Trophoblast cell (in vitro differentiated cells and primary cell): ENCODE results near the gene OCLN.
"Not testable (repeated sequence)": the region's sequence is repeated elsewhere in the genome, so short reads cannot be mapped to it uniquely, and the experiment has no call there.

Source experiments
- DNase-seq, 2 donors: peaks; one replicate each; pipeline ENCODE4 v3.0.0-alpha.2; 2016
- H2AFZ ChIP-seq: 2 replicates; pipeline ENCODE4 v1.6.1; 2013; ENCODE audit warnings: low read length, moderate library complexity, mild to moderate bottlenecking; ENCODE audit not compliant: insufficient read depth, poor library complexity
- H2AK5ac ChIP-seq: 2 replicates; pipeline ENCODE4 v1.6.1; 2013; ENCODE audit warnings: mild to moderate bottlenecking, low read length
- H2BK120ac ChIP-seq: 2 replicates; pipeline ENCODE4 v1.6.1; 2013; ENCODE audit warnings: low read length, mild to moderate bottlenecking, moderate library complexity; ENCODE audit not compliant: insufficient read depth, poor library complexity
- H2BK12ac ChIP-seq: 2 replicates; pipeline ENCODE4 v1.6.1; 2013; ENCODE audit warnings: mild to moderate bottlenecking, low read length, moderate library complexity
- H2BK5ac ChIP-seq: 2 replicates; pipeline ENCODE4 v1.6.1; 2013; ENCODE audit warnings: low read length, low read depth, moderate library complexity, mild to moderate bottlenecking; ENCODE audit not compliant: poor library complexity
- H3K14ac ChIP-seq: 2 replicates; pipeline ENCODE4 v1.6.1; 2013; ENCODE audit warnings: mild to moderate bottlenecking, low read length
- H3K18ac ChIP-seq: 2 replicates; pipeline ENCODE4 v1.6.1; 2013; ENCODE audit warnings: mild to moderate bottlenecking, low read length
- H3K23ac ChIP-seq: 2 replicates; pipeline ENCODE4 v1.6.1; 2013; ENCODE audit warnings: low read length
- H3K27ac ChIP-seq: 2 replicates; pipeline ENCODE4 v1.5.1; 2013; ENCODE audit warnings: low read depth, mild to moderate bottlenecking, inconsistent platforms, low read length, moderate library complexity
- H3K27me3 ChIP-seq: 2 replicates; pipeline ENCODE4 v1.6.1; 2013; ENCODE audit warnings: inconsistent platforms, mild to moderate bottlenecking, low read length, moderate library complexity; ENCODE audit not compliant: insufficient read depth
- H3K36me3 ChIP-seq, 2 experiments: 1 replicate in 1 of 2; 2 replicates in 1 of 2; pipeline ENCODE4 v1.6.1; 2013; ENCODE audit warnings: low read length in 2 of 2, mild to moderate bottlenecking in 2 of 2, moderate library complexity in 1 of 2; ENCODE audit not compliant: insufficient read depth in 2 of 2, control insufficient read depth in 1 of 2
- H3K4ac ChIP-seq: 2 replicates; pipeline ENCODE4 v1.6.1; 2013; ENCODE audit warnings: low read depth, mild to moderate bottlenecking, low read length, moderate library complexity
- H3K4me1 ChIP-seq, 2 experiments: 1 replicate in 1 of 2; 2 replicates in 1 of 2; pipeline ENCODE4 v1.6.1; 2013; ENCODE audit warnings: low read length in 2 of 2, mild to moderate bottlenecking in 2 of 2, moderate library complexity in 1 of 2; ENCODE audit not compliant: insufficient read depth in 2 of 2, control insufficient read depth in 1 of 2
- H3K4me2 ChIP-seq: 2 replicates; pipeline ENCODE4 v1.6.1; 2013; ENCODE audit warnings: inconsistent platforms, mild to moderate bottlenecking, low read length, moderate library complexity
- H3K4me3 ChIP-seq: 2 replicates; pipeline ENCODE4 v1.5.1; 2013; ENCODE audit warnings: mild to moderate bottlenecking, low read depth, low read length, inconsistent platforms
- H3K79me1 ChIP-seq: one replicate; pipeline ENCODE4 v1.6.1; 2013; ENCODE audit warnings: low read length
- H3K79me2 ChIP-seq: 2 replicates; pipeline ENCODE4 v1.6.1; 2013; ENCODE audit warnings: low read length, mild to moderate bottlenecking; ENCODE audit not compliant: control insufficient read depth, insufficient read depth, poor library complexity
- H3K9ac ChIP-seq: 2 replicates; pipeline ENCODE4 v1.6.1; 2013; ENCODE audit warnings: mild to moderate bottlenecking, low read length
- H3K9me3 ChIP-seq: 2 replicates; pipeline ENCODE4 v1.6.1; 2013; ENCODE audit warnings: low read depth, mild to moderate bottlenecking, control low read depth, inconsistent platforms, low read length; ENCODE audit not compliant: insufficient read depth
- H4K12ac ChIP-seq: 2 replicates; pipeline ENCODE4 v1.6.1; 2013; ENCODE audit warnings: low read depth, mild to moderate bottlenecking, low read length, moderate library complexity
- H4K8ac ChIP-seq: 2 replicates; pipeline ENCODE4 v1.6.1; 2013; ENCODE audit warnings: low read depth, mild to moderate bottlenecking, low read length, moderate library complexity
- H4K91ac ChIP-seq: one replicate; pipeline ENCODE4 v1.6.1; 2013; ENCODE audit warnings: low read depth, mild to moderate bottlenecking, low read length, moderate library complexity
- WGBS: extraction: QIAGEN DNeasy Blood & Tissue Kit; methylation state at CpG from one replicate; pipeline ENCODE4 v1.1.7; 2013; ENCODE audit warnings: missing lambda C conversion rate; ENCODE audit not compliant: insufficient read length, insufficient coverage; ENCODE audit errors: extremely low coverage; 5-methylcytosine and 5-hydroxymethylcytosine counted together

Gene OCLN

DNA sequence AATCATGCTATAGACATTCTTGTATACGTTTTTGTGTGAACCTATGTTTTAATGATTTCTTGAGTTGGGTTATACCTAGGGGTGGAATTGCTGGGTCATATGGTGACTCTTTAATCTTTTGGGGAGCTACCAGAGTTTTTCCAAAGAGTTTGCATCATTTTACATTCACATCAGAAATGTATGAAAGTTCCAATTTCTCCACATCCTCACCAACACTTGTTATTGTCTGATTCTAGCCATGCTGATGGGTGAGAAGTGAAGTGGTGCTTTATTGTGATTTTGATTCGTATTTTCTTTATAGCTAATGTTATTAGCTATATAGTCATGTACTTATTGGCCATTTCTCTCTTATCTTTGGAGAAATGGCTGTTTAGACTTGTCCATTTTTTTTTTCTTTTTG is 18.1 kb downstream of the OCLN start:
- no peak overlapping the region for H2AK5ac ChIP-seq
- no peak overlapping the region for H2BK12ac ChIP-seq
- H3K79me1 ChIP-seq = no peaks in the 10 kb centered on the region
- H3K9ac ChIP-seq = no peak overlapping the region
- H2BK5ac ChIP-seq = no peak overlapping the region
- H3K27me3 ChIP-seq = no peaks in the 10 kb centered on the region
- no peak overlapping the region for H4K12ac ChIP-seq
- H3K4ac ChIP-seq = no peak overlapping the region
- no peak overlapping the region for H4K8ac ChIP-seq
- no peak overlapping the region for H3K23ac ChIP-seq
- peaks cover 0 to 4% of the 10 kb centered on the region in 2 experiments for H3K36me3 ChIP-seq
- no peak overlapping the region for H3K27ac ChIP-seq
- H2AFZ ChIP-seq = no peak overlapping the region
- no peak overlapping the region for H3K4me3 ChIP-seq
- no peak overlapping the region for H3K14ac ChIP-seq
- H4K91ac ChIP-seq = no peak overlapping the region
- no peak overlapping the region for H3K18ac ChIP-seq
- H3K9me3 ChIP-seq = peaks cover 2% of the 10 kb centered on the region
- DNase-seq = no peak
- WGBS = no CpG with 5 or more reads among the region's 2 CpGs
- peaks cover 0 to 3% of the 10 kb centered on the region in 2 experiments for H3K4me1 ChIP-seq
- H2BK120ac ChIP-seq = no peak overlapping the region
- H3K4me2 ChIP-seq = no peak overlapping the region
- no peaks in the 10 kb centered on the region for H3K79me2 ChIP-seq

DNA sequence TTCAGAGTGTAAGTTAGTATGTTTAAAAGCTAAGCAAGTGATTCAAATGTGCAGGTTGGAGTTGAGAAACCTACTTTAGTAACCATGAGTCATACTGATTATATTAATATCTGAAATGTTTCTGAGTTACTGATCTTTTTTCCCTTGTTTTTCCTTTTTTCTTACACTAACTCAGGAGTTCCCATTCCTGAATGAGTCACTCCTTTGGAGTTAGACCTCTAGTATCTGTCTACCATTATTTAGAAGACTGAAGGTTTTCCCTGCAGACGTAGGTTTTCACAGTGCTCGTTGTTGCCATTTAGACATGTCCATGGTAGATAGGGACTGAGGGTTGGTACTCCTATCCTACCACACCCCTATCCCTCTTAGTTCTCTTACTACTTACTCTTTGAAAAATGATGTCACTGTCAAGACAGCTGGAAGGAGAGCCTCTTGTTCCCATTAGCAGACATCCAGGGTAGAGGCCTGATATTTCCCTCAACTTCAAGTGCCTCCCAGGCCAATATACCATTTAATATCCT is 20.2 kb downstream of the OCLN start:
- Histone ChIP-seq H3K4me3 (no peak overlapping the region), H3K79me1 (no peaks in the 10 kb centered on the region), H3K23ac (no peak overlapping the region), H2BK120ac (no peak overlapping the region), H2BK12ac (no peak overlapping the region), H3K4me1 (peaks cover 0 to 3% of the 10 kb centered on the region in 2 experiments), H3K14ac (no peak overlapping the region), H3K4ac (no peak overlapping the region), H4K12ac (no peak overlapping the region), H3K4me2 (no peak overlapping the region), H3K27ac (no peak overlapping the region), H3K27me3 (no peaks in the 10 kb centered on the region), H3K79me2 (no peaks in the 10 kb centered on the region), H2BK5ac (no peak overlapping the region), H3K9me3 (peaks cover 2% of the 10 kb centered on the region), H2AK5ac (no peak overlapping the region), H4K8ac (no peak overlapping the region), H3K36me3 (peaks cover 0 to 4% of the 10 kb centered on the region in 2 experiments), H2AFZ (no peak overlapping the region), H3K9ac (no peak overlapping the region), H4K91ac (no peak overlapping the region), H3K18ac (no peak overlapping the region)
- peak; percentile 32 to 73 for DNase-seq
- no CpG with 5 or more reads among the region's 2 CpGs for WGBS

DNA sequence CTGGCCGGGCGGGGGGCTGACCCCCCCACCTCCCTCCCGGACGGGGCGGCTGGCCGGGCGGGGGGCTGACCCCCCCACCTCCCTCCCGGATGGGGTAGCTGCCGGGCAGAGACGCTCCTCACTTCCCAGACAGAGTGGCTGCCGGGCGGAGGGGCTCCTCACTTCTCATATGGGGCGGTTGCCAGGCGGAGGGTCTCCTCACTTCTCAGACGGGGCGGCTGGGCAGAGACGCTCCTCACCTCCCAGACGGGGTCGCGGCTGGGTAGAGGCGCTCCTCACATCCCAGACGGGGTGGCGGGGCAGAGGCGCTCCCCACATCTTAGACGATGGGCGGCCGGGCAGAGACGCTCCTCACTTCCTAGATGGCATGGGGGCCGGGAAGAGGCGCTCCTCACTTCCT is 23.0 kb downstream of the OCLN start:
- not testable (repeated sequence) for H4K12ac ChIP-seq, H3K14ac ChIP-seq, DNase-seq, H3K4me2 ChIP-seq, H3K9me3 ChIP-seq, H2AFZ ChIP-seq, H2BK12ac ChIP-seq, H3K4ac ChIP-seq, H3K4me1 ChIP-seq, H3K36me3 ChIP-seq, H3K27me3 ChIP-seq, H2BK5ac ChIP-seq, H2BK120ac ChIP-seq, H3K23ac ChIP-seq, H4K8ac ChIP-seq, H2AK5ac ChIP-seq, H3K79me2 ChIP-seq, H3K18ac ChIP-seq, H3K27ac ChIP-seq, H3K4me3 ChIP-seq, H4K91ac ChIP-seq, H3K79me1 ChIP-seq, H3K9ac ChIP-seq
- no CpG with 5 or more reads among the region's 30 CpGs for WGBS

DNA sequence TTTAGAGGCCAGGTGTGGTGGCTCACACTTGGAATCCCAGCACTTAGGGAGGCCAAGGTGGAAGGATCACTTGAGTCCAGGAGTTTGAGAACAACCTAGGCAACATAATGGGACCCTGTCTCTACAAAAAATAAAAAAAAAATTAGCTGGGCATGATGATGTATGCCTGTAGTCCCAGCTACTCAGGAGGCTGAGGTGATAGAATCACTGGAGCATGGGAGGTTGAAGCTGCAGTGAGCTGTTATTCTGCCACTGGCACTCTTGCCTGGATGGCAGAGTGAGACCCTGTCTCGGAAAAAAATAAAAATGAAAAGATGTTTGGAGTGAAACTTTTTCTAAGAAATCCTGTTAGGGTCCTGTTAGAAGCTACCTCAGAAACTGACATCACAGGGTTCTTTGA is 24.2 kb downstream of the OCLN start:
- Histone ChIP-seq H4K12ac (no peak overlapping the region), H2BK5ac (no peak overlapping the region), H3K27ac (no peak overlapping the region), H4K91ac (no peak overlapping the region), H2BK12ac (no peak overlapping the region), H3K4me1 (peaks cover 0 to 3% of the 10 kb centered on the region in 2 experiments), H3K4me2 (no peak overlapping the region), H3K79me2 (no peaks in the 10 kb centered on the region), H3K23ac (no peak overlapping the region), H3K18ac (no peak overlapping the region), H4K8ac (no peak overlapping the region), H3K79me1 (no peaks in the 10 kb centered on the region), H3K36me3 (no peaks in the 10 kb centered on the region), H3K9ac (no peak overlapping the region), H2BK120ac (no peak overlapping the region), H2AK5ac (no peak overlapping the region), H3K4me3 (no peak overlapping the region), H3K4ac (no peak overlapping the region), H3K14ac (no peak overlapping the region), H2AFZ (no peak overlapping the region), H3K9me3 (no peaks in the 10 kb centered on the region), H3K27me3 (no peaks in the 10 kb centered on the region)
- WGBS = no CpG with 5 or more reads among the region's 1 CpG
- DNase-seq = no peak
